H4 (cell line): Measurements from ENCODE around the gene VGLL4. TPM values are rescaled to one million over a fixed set of nuclear protein-coding genes. Genes with fewer than 3 reads are reported as not detected.
A peak's percentile ranks its signal among the peaks of the same experiment; 100 is the strongest.

Source experiments
- DNase-seq: peaks from one replicate; pipeline ENCODE4 v3.0.0-alpha.2; 2015; ENCODE audit warnings: low spot score
- total RNA-seq: library from RNA; depleted of rRNA; stranded (reverse); fragments of >200 nt; shearing (Covaris generic); gene quantifications from 2 replicates; pipeline ENCODE4 v1.2.3, GENCODE V29; 2014

VGLL4 gene
- total RNA-seq, 1 experiment from 2014 or later, result 30.8 TPM

GRCh38 chr3:11629716-11630115, 14.0 kb downstream of the VGLL4 start:
- no peak for DNase-seq

- no peak for DNase-seq
Measured at GRCh38 chr3:11627612-11628011, 16.1 kb downstream of the VGLL4 start.

GRCh38 chr3:11626084-11626463, 17.6 kb downstream of the VGLL4 start:
- no peak for DNase-seq

DNA sequence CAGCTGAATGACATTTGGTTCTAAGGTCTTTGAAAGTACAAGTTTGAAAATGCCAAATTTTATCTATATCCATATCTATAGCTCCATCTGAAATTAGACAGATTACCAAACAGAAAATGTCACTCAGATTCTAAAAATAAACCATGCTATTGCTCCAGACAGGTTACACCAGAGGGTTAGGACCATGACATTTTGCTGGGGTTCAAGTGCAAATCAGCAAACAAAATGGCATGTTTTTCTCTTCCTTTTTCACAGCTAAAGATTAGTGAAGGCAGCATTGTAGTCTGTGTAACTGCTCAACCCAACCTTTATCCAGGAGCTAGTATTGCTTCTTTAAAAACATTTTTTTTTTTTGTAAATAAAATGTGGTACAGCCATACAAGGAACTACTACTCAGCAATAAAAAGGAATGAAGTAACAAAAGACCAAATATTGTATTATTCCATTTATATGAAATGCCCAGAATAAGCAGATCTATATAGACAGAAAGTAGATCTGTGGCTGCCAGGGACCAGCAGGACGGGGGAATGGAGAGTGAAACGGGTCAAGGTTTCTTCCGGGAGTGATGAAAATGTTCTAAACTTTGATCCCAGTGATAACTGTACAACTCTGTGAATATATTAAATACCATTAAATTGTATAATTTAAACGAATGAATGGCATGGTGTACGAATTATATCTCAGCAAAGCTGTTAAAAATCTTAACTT, 18.2 kb downstream of the VGLL4 start:
- DNase-seq, result no peak

DNA sequence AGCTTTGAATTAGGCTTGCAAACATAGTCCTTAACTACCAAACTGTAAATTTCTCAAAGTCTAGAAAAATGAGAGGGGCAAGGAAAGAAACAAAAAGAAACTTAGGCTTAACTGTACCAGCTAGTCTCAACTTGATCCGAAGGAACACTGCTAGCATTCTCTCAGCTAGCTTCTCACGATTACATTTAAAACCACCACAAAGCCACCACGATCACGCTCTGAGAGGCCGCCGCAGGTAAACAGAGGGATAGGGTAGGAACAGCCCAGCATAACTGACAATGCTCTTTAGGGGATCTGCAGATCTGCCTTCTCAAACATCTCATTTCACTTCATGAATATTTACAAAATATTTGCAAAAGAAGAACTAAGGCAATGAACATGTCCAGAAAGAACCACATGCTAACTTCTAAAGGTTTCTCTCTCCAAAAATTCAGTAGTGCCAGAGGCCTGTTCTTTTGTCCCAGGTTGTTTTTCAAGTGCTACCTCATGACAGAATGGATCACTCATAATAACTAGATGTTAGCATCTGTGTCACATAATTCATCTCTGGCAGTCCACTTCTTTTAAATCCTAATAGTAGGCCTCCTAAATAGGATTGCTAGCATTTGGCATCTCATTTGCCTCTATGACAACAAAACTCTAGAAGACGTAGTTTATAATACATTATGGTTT, 18.9 kb downstream of the VGLL4 start:
- no peak for DNase-seq

GRCh38 chr3:11624161-11624560, 19.6 kb downstream of the VGLL4 start:
- DNase-seq, result no peak

- DNase-seq, result no peak
Measured at GRCh38 chr3:11622586-11623550, 20.8 kb downstream of the VGLL4 start.

DNA sequence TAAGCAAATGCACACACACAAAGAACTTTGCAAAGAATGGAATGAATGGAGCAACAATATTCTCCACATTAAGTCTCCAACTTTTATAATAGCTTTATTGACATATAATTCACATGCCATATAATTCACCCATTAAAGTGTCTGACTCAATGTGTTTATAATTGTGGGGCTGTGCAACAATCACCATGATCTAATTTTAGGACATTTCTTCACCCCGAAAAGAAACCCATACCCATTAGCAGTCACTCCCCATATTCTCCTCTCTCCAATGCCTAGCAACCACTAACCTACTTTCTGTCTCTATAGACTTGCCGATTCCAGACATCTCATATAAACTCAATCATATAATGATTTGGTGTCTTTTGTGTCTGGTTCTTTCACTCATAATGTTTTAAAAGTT, 22.6 kb downstream of the VGLL4 start:
- no peak for DNase-seq

DNA sequence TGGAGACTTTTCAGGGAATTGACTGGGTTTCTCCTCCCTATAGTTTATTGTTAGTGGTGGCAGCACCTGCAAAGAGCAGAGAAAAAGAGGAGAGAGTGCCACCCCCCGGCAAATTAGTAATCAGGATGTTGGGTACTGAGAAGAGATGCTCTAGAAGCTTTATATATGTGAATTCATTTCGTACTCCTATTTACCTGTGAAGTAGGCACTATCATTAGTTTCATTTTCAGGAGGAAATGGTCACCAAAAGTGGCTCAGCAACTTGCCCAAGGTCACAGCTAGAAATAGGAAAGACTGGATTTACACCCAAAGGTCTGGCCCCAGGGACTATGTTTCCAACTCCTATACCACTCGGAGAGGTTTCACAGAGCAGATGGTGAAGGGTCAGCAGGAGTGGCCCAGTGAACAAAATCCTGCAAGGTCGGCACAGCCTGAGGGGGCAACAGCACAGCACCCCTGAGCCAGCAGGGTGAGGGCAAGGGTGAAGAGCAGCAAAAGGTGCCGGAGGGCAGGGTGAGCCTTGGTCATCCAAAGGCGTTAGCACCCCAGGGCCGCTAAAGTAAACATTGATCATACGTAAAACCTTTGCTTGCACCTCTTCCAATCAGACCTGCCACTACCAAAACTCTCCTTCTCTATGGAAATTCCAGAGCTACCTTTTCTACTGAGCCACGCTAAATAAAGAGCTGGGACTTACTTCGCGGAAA, 23.6 kb downstream of the VGLL4 start:
- no peak for DNase-seq

DNA sequence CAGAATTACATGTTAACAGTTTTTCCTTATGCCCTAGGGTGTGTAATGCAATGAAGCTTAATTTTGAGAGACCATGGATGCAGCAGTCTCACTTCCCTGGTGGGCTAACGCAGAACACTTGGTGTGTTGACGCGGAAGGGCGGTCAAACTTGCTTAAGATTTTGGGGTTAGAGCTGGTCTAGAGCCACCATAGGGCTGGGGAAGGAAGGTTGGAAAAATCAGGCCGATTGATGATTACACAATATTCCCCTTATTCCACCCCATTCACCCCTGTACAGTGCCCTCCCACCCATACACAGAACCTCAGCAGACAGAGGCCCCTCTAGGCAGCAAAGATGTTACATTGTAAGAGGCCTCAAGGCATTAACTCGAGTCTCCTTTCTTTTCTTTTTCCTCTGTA, 24.3 kb downstream of the VGLL4 start:
- DNase-seq, result no peak

GRCh38 chr3:11618904-11619303, 24.8 kb downstream of the VGLL4 start:
- no peak for DNase-seq

- DNase-seq, result no peak
Measured at GRCh38 chr3:11616551-11616950, 27.2 kb downstream of the VGLL4 start.

- no peak for DNase-seq
Measured at GRCh38 chr3:11613851-11614487, 29.7 kb downstream of the VGLL4 start.

DNA sequence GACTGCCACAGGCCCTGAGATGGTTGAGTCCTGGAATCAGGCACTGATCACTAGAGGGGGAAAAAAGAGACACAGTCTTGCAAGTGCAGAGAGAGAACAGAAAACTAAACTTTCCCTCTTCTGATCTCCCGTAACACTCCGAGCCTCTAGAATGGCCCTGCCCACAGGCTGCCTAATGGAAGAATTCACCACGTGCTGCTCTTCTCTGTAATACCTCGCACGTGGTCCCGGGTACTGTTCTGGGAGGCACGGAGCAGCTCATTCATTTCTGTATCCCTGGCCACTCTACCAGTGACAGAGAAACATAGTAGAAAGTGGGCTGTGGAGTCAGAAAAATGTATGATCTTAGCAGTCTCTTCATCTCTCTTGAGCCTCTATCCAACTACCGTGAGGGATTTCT, 30.4 kb downstream of the VGLL4 start:
- no peak for DNase-seq

GRCh38 chr3:11612515-11613188, 31.1 kb downstream of the VGLL4 start:
- no peak for DNase-seq

DNA sequence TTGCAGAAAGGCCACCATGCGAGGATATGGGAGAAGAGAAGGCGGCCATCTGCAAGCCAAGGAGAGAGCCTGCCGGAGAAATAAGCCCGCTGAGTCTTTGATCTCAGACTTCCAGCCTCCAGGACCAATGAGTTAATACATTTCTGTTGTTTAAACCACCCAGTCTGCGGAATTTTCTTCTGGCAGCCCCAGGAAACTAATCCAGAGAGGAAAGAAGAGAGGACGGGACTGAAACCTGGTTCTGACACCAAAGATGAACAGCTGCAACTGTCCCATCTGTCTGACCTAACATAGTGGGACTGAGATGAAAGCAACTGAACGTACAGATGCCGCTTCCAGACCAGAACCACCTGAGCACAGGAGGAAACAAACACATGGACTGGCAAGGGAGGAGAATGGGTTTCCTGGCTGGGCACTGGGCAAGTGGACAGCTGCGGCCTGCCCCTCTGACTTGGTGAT, 32.3 kb downstream of the VGLL4 start:
- DNase-seq, result no peak

DNA sequence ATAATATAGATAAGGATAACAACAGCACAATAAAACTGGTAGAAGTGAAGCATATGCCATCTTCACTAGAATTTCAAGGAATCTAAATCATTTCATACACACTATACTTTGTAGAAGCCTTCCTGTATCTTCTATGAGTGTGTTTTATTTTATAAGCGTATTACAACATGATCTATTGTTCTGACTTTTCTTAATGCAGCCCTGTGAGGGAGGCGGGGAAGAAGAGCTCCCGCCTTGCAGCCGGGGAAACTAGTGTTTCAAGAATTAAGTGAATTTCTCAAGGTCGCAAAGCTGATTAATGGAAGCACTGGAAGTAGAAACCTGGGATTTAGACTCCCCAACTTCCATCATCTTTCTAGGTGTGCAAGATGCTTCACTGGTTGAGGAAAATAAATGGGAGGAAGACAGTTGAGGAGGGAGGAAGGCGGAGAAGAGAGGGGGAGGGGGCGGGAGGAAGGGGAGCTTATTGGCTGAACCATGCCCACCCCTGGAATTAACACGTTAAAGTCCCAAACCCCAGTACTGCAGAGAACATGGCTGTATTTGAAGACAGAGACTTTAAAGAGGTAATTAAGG, 32.9 kb downstream of the VGLL4 start:
- no peak for DNase-seq

DNA sequence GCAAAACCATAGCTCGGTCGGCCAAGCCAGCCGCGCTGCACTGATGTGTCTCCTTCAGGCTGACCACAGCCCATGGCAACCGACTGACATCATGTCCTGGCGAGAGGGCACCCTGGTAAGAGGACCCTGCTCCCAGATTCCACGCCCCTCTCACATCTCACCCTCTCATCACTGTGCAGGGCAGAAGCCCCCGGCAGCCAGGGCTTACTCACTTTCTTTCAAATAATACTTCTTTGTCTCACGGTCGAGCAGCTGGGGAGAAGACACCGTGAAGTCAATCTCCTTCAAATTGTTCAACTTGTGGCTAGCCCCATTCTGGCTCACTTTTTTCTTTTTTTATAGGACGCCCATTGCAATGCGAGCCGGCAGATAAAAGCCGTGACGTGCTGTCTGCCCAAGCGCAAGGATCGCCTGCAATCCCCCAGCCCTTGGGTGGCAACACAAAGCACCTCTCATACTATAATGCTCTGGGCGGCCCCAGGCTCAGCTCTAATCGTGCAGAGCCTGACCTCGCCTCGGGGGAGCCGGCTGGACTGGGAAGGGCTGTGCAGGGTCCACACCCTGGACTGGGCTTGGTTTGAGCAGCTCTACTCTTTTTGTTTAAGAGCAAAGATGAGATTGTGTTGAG, 33.6 kb downstream of the VGLL4 start:
- DNase-seq, result peak; percentile 81

DNA sequence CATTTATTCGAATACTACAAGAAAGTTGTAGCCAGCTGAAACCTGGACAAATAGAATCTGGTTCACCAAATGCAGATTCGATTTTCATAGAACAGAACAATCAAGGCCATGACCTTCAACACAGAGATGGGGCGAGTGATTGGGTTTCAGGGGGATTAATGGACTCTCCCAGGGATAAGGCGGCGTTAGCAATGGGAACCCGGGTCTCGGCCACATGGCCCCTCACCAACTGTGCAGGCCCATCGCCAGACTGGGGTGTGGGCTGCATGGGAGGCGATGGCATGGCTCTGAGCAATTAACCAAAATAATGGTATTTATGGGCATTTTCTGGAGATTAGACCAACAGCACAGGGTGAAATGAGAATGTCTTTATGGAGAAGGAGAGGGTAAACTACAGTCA, 34.2 kb downstream of the VGLL4 start:
- DNase-seq, result no peak

- DNase-seq, result peak; percentile 51
Measured at GRCh38 chr3:11607816-11608215, 35.9 kb downstream of the VGLL4 start.
